Activated naive CD8-positive, alpha-beta T cell treated with anti-CD3 and anti-CD28 coated beads, Interleukin-2, amount 50 U/mL, for 24 hours (primary cell): ENCODE measurements around the gene SLC25A11.

Source experiments
- ATAC-seq: fragments of 150-1000 bp; cut with Tn5 transposase; one replicate; pipeline ENCODE4 v1.10.0; 2021
- DNase-seq: peaks from one replicate; pipeline ENCODE4 v3.0.0; 2021
- H3K27ac Mint-ChIP-seq: one replicate; pipeline ENCODE4 v1.8.0; 2021; ENCODE audit warnings: mild to moderate bottlenecking, mixed read lengths
- H3K27me3 Mint-ChIP-seq: one replicate; pipeline ENCODE4 v1.8.0; 2021; ENCODE audit warnings: mixed read lengths
- H3K36me3 Mint-ChIP-seq: one replicate; pipeline ENCODE4 v1.8.0; 2021; ENCODE audit warnings: low read depth, mixed read lengths
- H3K4me1 Mint-ChIP-seq: one replicate; pipeline ENCODE4 v1.8.0; 2021; ENCODE audit warnings: mixed read lengths
- H3K4me3 Mint-ChIP-seq: one replicate; pipeline ENCODE4 v1.8.0; 2021; ENCODE audit warnings: mild to moderate bottlenecking, moderate library complexity, mixed read lengths
- H3K9me3 Mint-ChIP-seq: one replicate; pipeline ENCODE4 v1.8.0; 2021; ENCODE audit warnings: mixed read lengths

The SLC25A11 gene

GRCh38 chr17:4901108-4901647 is 38.7 kb downstream of the SLC25A11 start:
- DNase-seq (no peak), ATAC-seq (no peak)
- no peaks in the 10 kb centered on the region for H3K36me3 Mint-ChIP-seq
- H3K9me3 Mint-ChIP-seq, result no peaks in the 10 kb centered on the region
- peaks cover 39% of the 10 kb centered on the region for H3K4me1 Mint-ChIP-seq
- no peak overlapping the region for H3K27ac Mint-ChIP-seq
- H3K27me3 Mint-ChIP-seq, result no peaks in the 10 kb centered on the region
- H3K4me3 Mint-ChIP-seq, result peak overlapping the region; percentile 84

GRCh38 chr17:4900231-4901107 is 39.4 kb downstream of the SLC25A11 start:
- Mint-ChIP-seq H3K4me3 (peak overlapping the region; percentile 84), H3K4me1 (peaks cover 39% of the 10 kb centered on the region), H3K36me3 (peaks cover 3% of the 10 kb centered on the region), H3K9me3 (no peaks in the 10 kb centered on the region), H3K27me3 (no peaks in the 10 kb centered on the region), H3K27ac (no peak overlapping the region)
- DNase-seq (peak; percentile 41), ATAC-seq (peak; percentile 11)

DNA sequence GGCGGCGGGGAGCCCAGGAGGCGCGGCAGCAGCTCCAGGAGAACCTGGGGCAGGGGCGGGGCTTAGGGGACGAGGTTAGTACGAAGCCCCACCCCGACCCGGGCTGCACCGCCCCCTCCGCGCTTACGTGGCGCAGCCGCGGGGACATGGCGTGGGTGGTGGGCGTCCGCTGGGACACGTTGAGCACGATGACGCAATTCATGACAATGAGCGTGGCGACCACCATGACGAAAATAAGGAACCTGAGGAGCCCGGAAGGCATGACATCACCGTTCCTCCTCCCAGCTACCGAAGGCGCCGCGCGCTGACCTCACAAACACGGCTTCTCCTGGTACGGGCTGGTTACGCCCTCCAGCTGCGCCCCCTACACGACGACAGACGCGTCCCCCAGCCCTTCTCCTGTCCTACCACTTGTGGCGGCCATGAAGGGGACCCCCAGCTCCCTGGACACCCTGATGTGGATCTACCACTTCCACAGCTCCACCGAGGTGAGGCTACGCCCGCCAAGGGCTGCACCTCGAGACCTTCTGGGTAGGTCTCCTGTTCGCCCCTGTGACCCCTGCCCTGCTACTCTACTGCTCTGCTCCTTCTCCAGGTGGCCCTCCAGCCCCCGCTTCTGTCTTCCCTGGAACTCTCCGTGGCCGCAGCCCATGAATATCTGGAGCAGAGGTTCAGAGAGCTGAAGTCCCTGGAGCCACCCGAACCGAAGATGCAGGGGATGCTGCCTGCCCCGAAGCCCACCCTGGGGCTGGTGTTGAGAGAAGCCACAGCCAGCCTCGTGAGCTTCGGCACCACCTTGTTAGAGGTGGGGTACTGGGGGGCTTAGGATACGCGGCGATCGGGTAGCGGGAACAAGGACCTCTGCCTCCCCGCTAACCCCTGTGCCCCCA is 40.3 kb downstream of the SLC25A11 start, which contains the start of gene C17orf107:
Gene C17orf107, plus strand, starts transcription at position 196 of the 890 bp plus-strand sequence. Its CDS starts 227 bp downstream, at position 423.
- ATAC-seq (peak; percentile 73), DNase-seq (peak; percentile 98)
- Mint-ChIP-seq H3K9me3 (no peaks in the 10 kb centered on the region), H3K27ac (peak within 1 kb of the TSS; percentile 77), H3K36me3 (peaks cover 4% of the 10 kb centered on the region), H3K27me3 (no peaks in the 10 kb centered on the region), H3K4me1 (peaks cover 39% of the 10 kb centered on the region), H3K4me3 (peak within 1 kb of the TSS; percentile 84)

DNA sequence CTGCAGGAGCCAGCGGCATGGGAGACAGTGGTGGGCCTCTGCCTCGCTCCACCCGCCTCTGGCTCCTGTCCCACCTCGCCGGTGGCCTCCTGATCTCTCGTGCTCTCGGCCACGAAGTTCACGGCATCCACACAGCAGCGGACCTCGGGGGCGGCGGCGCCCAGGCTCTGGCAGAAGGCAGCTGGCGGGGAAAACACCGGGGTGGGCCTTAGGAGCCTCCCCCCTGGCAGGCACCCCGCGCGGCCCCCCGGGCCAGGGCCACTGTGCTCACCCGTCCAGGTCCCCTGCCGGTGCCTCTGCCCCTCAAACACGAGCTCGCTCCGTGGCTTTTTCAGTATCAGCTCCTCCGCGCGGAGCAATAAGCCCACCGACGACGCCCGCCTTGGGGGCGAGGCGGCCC is 40.9 kb downstream of the SLC25A11 start:
- no peak for ATAC-seq
- Mint-ChIP-seq H3K9me3 (no peaks in the 10 kb centered on the region), H3K4me3 (peak overlapping the region; percentile 56), H3K4me1 (peaks cover 39% of the 10 kb centered on the region), H3K36me3 (peaks cover 4% of the 10 kb centered on the region), H3K27me3 (no peaks in the 10 kb centered on the region), H3K27ac (no peak overlapping the region)
- no peak for DNase-seq

- H3K4me1 Mint-ChIP-seq, result peaks cover 34% of the 10 kb centered on the region
- H3K9me3 Mint-ChIP-seq, result no peaks in the 10 kb centered on the region
- H3K27me3 Mint-ChIP-seq, result no peaks in the 10 kb centered on the region
- peak overlapping the region; percentile 56 for H3K4me3 Mint-ChIP-seq
- no peak overlapping the region for H3K27ac Mint-ChIP-seq
- peaks cover 4% of the 10 kb centered on the region for H3K36me3 Mint-ChIP-seq
- DNase-seq (no peak), ATAC-seq (no peak)
Measured at GRCh38 chr17:4898351-4898750, 41.5 kb downstream of the SLC25A11 start.

DNA sequence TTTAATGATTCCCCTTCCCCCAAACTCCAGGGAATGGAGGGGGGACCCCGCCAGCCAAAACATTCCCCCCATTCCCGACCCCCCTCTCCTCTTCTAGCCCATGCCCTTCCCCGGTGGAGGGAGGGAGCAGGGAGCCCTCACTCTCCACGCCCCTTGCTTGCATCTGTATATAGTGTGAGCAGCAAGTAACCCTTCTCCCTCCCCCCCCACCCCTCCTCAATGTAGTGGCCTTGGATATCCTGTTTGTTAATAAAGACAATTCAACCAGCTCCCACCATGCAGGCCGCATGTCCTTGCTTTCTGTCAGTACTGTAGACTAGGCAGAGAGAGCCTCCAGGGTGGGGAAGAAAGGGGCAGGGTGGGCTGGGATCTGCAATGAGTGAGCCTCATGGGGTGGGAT is 42.1 kb downstream of the SLC25A11 start:
- peaks cover 4% of the 10 kb centered on the region for H3K36me3 Mint-ChIP-seq
- peak overlapping the region; percentile 56 for H3K4me3 Mint-ChIP-seq
- no peak for DNase-seq
- no peaks in the 10 kb centered on the region for H3K9me3 Mint-ChIP-seq
- no peaks in the 10 kb centered on the region for H3K27me3 Mint-ChIP-seq
- ATAC-seq, result no peak
- H3K4me1 Mint-ChIP-seq, result peaks cover 29% of the 10 kb centered on the region
- H3K27ac Mint-ChIP-seq, result no peak overlapping the region

- Mint-ChIP-seq H3K9me3 (no peaks in the 10 kb centered on the region), H3K4me3 (no peak overlapping the region), H3K4me1 (peaks cover 23% of the 10 kb centered on the region), H3K27ac (no peak overlapping the region), H3K36me3 (peaks cover 4% of the 10 kb centered on the region), H3K27me3 (no peaks in the 10 kb centered on the region)
- DNase-seq (no peak), ATAC-seq (no peak)
Measured at GRCh38 chr17:4897198-4897687, 42.6 kb downstream of the SLC25A11 start.

DNA sequence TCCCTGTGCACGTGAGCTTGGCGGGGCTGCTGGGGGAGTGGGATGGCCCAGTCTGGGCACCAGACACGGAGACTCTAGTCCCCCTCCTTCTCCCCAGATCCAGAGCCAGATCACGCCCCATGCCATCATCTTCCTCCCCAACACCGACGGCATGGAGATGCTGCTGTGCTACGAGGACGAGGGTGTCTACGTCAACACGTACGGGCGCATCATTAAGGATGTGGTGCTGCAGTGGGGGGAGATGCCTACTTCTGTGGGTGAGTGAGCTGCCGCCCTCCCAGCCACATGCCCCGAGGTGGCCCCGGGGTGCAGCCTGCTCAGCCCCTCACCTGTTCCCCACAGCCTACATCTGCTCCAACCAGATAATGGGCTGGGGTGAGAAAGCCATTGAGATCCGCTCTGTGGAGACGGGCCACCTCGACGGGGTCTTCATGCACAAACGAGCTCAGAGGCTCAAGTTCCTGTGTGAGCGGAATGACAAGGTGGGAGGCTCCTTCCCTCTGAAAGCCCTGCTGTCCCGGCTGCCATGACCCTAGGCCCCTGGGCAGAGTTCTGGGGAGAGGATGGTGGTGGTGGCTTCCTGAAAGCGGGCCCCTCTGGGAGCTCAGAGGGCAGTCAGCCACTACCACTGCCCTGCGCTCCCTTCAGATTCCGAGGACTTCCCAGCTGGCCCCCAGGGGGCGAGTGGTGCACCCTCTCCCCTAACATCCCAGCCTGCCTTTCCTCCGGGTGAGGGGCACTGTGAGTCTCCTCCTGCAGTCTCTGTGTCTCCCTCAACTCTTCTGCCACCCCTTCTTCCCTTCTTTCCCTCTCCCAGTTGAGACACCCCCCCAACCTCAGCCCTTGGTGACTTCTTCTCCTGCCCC is 43.3 kb downstream of the SLC25A11 start:
- peaks cover 4% of the 10 kb centered on the region for H3K36me3 Mint-ChIP-seq
- peaks cover 22% of the 10 kb centered on the region for H3K4me1 Mint-ChIP-seq
- H3K9me3 Mint-ChIP-seq, result no peaks in the 10 kb centered on the region
- H3K27me3 Mint-ChIP-seq, result no peaks in the 10 kb centered on the region
- DNase-seq, result no peak
- no peak overlapping the region for H3K4me3 Mint-ChIP-seq
- no peak for ATAC-seq
- H3K27ac Mint-ChIP-seq, result no peak overlapping the region

DNA sequence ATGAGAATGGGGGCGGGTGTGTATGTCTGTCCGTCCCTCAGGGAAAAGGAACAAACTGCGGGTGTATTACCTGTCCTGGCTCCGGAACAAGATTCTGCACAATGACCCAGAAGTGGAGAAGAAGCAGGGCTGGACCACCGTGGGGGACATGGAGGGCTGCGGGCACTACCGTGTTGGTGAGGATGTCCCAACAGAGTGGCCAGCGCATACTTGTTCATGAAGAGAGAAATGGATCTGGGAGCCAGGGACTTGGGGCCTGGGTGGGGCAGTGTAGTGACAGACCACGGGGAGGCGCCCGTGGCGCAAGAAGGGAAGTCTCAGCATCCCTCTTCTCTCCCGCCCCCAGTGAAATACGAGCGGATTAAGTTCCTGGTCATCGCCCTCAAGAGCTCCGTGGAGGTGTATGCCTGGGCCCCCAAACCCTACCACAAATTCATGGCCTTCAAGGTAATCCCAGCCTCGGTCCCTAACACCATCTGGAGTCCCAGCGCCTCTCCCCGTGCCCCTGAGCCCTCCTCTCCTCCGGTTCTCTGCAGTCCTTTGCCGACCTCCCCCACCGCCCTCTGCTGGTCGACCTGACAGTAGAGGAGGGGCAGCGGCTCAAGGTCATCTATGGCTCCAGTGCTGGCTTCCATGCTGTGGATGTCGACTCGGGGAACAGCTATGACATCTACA is 44.1 kb downstream of the SLC25A11 start:
- H3K36me3 Mint-ChIP-seq, result peaks cover 4% of the 10 kb centered on the region
- no peak overlapping the region for H3K4me3 Mint-ChIP-seq

GRCh38 chr17:4895121-4895520 is 44.7 kb downstream of the SLC25A11 start:
- Mint-ChIP-seq H3K36me3 (peaks cover 4% of the 10 kb centered on the region), H3K27me3 (no peaks in the 10 kb centered on the region), H3K27ac (no peak overlapping the region), H3K9me3 (no peaks in the 10 kb centered on the region), H3K4me3 (no peak overlapping the region), H3K4me1 (peaks cover 11% of the 10 kb centered on the region)
- no peak for DNase-seq
- ATAC-seq, result no peak

More for the DNA sequence above, 44.1 kb downstream of the SLC25A11 start:
- H3K27me3 Mint-ChIP-seq, result no peaks in the 10 kb centered on the region
- ATAC-seq (no peak), DNase-seq (no peak)
- no peaks in the 10 kb centered on the region for H3K9me3 Mint-ChIP-seq
- peaks cover 16% of the 10 kb centered on the region for H3K4me1 Mint-ChIP-seq
- no peak overlapping the region for H3K27ac Mint-ChIP-seq

- no peak overlapping the region for H3K27ac Mint-ChIP-seq
- ATAC-seq (no peak), DNase-seq (no peak)
- H3K27me3 Mint-ChIP-seq, result no peaks in the 10 kb centered on the region
- peaks cover 6% of the 10 kb centered on the region for H3K4me1 Mint-ChIP-seq
- H3K9me3 Mint-ChIP-seq, result no peaks in the 10 kb centered on the region
- no peak overlapping the region for H3K4me3 Mint-ChIP-seq
- peaks cover 6% of the 10 kb centered on the region for H3K36me3 Mint-ChIP-seq
Measured at GRCh38 chr17:4893721-4894560, 45.9 kb downstream of the SLC25A11 start.

DNA sequence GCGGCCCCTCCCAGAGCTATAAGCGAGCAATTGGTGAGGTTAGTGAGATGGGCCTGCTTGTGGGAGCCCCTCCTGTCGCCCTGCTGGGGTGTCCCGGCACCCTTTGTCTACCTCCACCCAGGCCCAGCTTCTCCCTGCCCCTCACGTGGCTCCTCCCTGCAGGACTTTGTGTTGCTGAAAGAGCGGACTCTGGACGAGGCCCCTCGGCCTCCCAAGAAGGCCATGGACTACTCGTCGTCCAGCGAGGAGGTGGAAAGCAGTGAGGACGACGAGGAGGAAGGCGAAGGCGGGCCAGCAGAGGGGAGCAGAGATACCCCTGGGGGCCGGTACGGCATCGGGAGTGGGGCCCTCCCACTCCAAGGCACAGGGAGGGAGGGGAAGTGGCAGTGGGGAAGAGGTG is 46.6 kb downstream of the SLC25A11 start:
- H3K27ac Mint-ChIP-seq, result no peak overlapping the region
- no peaks in the 10 kb centered on the region for H3K9me3 Mint-ChIP-seq
- H3K4me1 Mint-ChIP-seq, result peaks cover 2% of the 10 kb centered on the region
- ATAC-seq (no peak), DNase-seq (no peak)
- H3K36me3 Mint-ChIP-seq, result peaks cover 6% of the 10 kb centered on the region
- no peaks in the 10 kb centered on the region for H3K27me3 Mint-ChIP-seq
- H3K4me3 Mint-ChIP-seq, result no peak overlapping the region
